GM23338 (cell line): ENCODE results near the gene ADAD2.

Source experiments
- CREB1 ChIP-seq: fragments of 250-450 bp; sonication (Bioruptor Pico); IDR thresholded peaks from 2 replicates; pipeline ENCODE4 v1.5.0; 2020; ENCODE audit warnings: low read depth, mild to moderate bottlenecking, moderate library complexity
- EZH2 ChIP-seq: fragments of 200-600 bp; sonication (generic); IDR thresholded peaks from one replicate; pipeline ENCODE4 v1.8.0; 2017; ENCODE audit warnings: antibody characterized with exemption, mild to moderate bottlenecking, low read depth; ENCODE audit not compliant: unreplicated experiment
- EZH2phosphoT487 ChIP-seq: fragments of 200-600 bp; sonication (generic); IDR thresholded peaks from one replicate; pipeline ENCODE4 v1.8.1; 2018; ENCODE audit warnings: antibody characterized with exemption; ENCODE audit not compliant: unreplicated experiment
- JUNB ChIP-seq: IDR thresholded peaks from one replicate; pipeline ENCODE4 v1.6.1; 2016; ENCODE audit warnings: antibody characterized with exemption; ENCODE audit not compliant: unreplicated experiment
- NANOG ChIP-seq: IDR thresholded peaks from 2 replicates; pipeline ENCODE4 v1.6.1; 2016; ENCODE audit warnings: antibody characterized with exemption, borderline replicate concordance
- POLR2AphosphoS5 ChIP-seq: IDR thresholded peaks from 2 replicates; pipeline ENCODE4 v1.6.1; 2016; ENCODE audit warnings: antibody characterized with exemption, low read depth
- STAT1 ChIP-seq: IDR thresholded peaks from one replicate; pipeline ENCODE4 v1.6.1; 2016; ENCODE audit warnings: antibody characterized with exemption; ENCODE audit not compliant: unreplicated experiment
- ZNF114 ChIP-seq: fragments of 250-450 bp; sonication (Bioruptor Pico); IDR thresholded peaks from 2 replicates; pipeline ENCODE4 v1.5.0; 2020; ENCODE audit warnings: mild to moderate bottlenecking, moderate library complexity
- ZNF331 ChIP-seq: fragments of 250-450 bp; sonication (Bioruptor Pico); IDR thresholded peaks from 2 replicates; pipeline ENCODE4 v1.5.0; 2020; ENCODE audit warnings: low read depth, mild to moderate bottlenecking, moderate library complexity
- TF ChIP-seq, protein P1 (sequence below), 2 experiments: fragments of 200-600 bp in 1 of 2; sonication (generic) in 1 of 2; conservative IDR thresholded peaks; 2 replicates each; pipeline versions ENCODE4 v1.5.1 to v1.6.1; 2016 to 2017; ENCODE audit warnings: antibody characterized with exemption in 2 of 2, low read depth in 2 of 2, mild to moderate bottlenecking in 2 of 2, moderate library complexity in 1 of 2
- TF ChIP-seq, protein P2 (sequence below): IDR thresholded peaks from one replicate; pipeline ENCODE4 v1.6.1; 2018; ENCODE audit warnings: antibody characterized with exemption; ENCODE audit not compliant: unreplicated experiment
- TF ChIP-seq, protein P3 (sequence below): fragments of 250-450 bp; sonication (Bioruptor Pico); IDR thresholded peaks from 2 replicates; pipeline ENCODE4 v1.5.0; 2020; ENCODE audit warnings: mild to moderate bottlenecking, moderate library complexity
- TF ChIP-seq, protein P4 (sequence below): IDR thresholded peaks from 2 replicates; pipeline ENCODE4 v1.6.1; 2016; ENCODE audit warnings: antibody characterized with exemption

DNA sequence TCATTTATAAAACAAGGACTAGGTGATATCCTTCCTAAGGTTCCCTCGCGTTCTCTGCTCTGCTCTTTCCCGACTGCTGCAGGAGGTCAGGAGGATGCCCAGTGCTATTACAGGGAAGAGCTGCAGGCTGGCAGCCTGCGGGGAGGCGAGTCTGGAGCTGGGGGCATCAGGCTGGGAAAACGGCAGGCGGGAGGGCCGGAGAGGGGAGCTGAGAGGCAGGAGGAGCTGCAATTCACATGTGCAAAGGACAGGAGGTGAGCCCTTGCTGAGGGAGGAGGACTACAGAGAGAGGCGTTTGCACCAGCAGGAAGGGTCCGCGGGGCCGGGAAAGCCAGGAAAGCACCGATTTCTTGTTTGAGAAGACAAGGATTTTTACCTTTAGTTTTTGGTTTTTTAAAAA, 8.1 kb downstream of the ADAD2 start:
- TF ChIP-seq, protein P1, sequence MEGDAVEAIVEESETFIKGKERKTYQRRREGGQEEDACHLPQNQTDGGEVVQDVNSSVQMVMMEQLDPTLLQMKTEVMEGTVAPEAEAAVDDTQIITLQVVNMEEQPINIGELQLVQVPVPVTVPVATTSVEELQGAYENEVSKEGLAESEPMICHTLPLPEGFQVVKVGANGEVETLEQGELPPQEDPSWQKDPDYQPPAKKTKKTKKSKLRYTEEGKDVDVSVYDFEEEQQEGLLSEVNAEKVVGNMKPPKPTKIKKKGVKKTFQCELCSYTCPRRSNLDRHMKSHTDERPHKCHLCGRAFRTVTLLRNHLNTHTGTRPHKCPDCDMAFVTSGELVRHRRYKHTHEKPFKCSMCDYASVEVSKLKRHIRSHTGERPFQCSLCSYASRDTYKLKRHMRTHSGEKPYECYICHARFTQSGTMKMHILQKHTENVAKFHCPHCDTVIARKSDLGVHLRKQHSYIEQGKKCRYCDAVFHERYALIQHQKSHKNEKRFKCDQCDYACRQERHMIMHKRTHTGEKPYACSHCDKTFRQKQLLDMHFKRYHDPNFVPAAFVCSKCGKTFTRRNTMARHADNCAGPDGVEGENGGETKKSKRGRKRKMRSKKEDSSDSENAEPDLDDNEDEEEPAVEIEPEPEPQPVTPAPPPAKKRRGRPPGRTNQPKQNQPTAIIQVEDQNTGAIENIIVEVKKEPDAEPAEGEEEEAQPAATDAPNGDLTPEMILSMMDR (conservative IDR thresholded peaks at IDR 0.05; ENCODE audit: low read depth in 2 of 2): no peak
- TF ChIP-seq EZH2: no peak
- TF ChIP-seq, protein P2, sequence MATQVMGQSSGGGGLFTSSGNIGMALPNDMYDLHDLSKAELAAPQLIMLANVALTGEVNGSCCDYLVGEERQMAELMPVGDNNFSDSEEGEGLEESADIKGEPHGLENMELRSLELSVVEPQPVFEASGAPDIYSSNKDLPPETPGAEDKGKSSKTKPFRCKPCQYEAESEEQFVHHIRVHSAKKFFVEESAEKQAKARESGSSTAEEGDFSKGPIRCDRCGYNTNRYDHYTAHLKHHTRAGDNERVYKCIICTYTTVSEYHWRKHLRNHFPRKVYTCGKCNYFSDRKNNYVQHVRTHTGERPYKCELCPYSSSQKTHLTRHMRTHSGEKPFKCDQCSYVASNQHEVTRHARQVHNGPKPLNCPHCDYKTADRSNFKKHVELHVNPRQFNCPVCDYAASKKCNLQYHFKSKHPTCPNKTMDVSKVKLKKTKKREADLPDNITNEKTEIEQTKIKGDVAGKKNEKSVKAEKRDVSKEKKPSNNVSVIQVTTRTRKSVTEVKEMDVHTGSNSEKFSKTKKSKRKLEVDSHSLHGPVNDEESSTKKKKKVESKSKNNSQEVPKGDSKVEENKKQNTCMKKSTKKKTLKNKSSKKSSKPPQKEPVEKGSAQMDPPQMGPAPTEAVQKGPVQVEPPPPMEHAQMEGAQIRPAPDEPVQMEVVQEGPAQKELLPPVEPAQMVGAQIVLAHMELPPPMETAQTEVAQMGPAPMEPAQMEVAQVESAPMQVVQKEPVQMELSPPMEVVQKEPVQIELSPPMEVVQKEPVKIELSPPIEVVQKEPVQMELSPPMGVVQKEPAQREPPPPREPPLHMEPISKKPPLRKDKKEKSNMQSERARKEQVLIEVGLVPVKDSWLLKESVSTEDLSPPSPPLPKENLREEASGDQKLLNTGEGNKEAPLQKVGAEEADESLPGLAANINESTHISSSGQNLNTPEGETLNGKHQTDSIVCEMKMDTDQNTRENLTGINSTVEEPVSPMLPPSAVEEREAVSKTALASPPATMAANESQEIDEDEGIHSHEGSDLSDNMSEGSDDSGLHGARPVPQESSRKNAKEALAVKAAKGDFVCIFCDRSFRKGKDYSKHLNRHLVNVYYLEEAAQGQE: no peak
- TF ChIP-seq POLR2AphosphoS5: no peak
- no peak for TF ChIP-seq CREB1
- no peak for TF ChIP-seq NANOG
- no peak for TF ChIP-seq EZH2phosphoT487
- TF ChIP-seq JUNB: no peak
- TF ChIP-seq ZNF114 (CRISPR knock-in tag): no peak
- TF ChIP-seq, protein P3, sequence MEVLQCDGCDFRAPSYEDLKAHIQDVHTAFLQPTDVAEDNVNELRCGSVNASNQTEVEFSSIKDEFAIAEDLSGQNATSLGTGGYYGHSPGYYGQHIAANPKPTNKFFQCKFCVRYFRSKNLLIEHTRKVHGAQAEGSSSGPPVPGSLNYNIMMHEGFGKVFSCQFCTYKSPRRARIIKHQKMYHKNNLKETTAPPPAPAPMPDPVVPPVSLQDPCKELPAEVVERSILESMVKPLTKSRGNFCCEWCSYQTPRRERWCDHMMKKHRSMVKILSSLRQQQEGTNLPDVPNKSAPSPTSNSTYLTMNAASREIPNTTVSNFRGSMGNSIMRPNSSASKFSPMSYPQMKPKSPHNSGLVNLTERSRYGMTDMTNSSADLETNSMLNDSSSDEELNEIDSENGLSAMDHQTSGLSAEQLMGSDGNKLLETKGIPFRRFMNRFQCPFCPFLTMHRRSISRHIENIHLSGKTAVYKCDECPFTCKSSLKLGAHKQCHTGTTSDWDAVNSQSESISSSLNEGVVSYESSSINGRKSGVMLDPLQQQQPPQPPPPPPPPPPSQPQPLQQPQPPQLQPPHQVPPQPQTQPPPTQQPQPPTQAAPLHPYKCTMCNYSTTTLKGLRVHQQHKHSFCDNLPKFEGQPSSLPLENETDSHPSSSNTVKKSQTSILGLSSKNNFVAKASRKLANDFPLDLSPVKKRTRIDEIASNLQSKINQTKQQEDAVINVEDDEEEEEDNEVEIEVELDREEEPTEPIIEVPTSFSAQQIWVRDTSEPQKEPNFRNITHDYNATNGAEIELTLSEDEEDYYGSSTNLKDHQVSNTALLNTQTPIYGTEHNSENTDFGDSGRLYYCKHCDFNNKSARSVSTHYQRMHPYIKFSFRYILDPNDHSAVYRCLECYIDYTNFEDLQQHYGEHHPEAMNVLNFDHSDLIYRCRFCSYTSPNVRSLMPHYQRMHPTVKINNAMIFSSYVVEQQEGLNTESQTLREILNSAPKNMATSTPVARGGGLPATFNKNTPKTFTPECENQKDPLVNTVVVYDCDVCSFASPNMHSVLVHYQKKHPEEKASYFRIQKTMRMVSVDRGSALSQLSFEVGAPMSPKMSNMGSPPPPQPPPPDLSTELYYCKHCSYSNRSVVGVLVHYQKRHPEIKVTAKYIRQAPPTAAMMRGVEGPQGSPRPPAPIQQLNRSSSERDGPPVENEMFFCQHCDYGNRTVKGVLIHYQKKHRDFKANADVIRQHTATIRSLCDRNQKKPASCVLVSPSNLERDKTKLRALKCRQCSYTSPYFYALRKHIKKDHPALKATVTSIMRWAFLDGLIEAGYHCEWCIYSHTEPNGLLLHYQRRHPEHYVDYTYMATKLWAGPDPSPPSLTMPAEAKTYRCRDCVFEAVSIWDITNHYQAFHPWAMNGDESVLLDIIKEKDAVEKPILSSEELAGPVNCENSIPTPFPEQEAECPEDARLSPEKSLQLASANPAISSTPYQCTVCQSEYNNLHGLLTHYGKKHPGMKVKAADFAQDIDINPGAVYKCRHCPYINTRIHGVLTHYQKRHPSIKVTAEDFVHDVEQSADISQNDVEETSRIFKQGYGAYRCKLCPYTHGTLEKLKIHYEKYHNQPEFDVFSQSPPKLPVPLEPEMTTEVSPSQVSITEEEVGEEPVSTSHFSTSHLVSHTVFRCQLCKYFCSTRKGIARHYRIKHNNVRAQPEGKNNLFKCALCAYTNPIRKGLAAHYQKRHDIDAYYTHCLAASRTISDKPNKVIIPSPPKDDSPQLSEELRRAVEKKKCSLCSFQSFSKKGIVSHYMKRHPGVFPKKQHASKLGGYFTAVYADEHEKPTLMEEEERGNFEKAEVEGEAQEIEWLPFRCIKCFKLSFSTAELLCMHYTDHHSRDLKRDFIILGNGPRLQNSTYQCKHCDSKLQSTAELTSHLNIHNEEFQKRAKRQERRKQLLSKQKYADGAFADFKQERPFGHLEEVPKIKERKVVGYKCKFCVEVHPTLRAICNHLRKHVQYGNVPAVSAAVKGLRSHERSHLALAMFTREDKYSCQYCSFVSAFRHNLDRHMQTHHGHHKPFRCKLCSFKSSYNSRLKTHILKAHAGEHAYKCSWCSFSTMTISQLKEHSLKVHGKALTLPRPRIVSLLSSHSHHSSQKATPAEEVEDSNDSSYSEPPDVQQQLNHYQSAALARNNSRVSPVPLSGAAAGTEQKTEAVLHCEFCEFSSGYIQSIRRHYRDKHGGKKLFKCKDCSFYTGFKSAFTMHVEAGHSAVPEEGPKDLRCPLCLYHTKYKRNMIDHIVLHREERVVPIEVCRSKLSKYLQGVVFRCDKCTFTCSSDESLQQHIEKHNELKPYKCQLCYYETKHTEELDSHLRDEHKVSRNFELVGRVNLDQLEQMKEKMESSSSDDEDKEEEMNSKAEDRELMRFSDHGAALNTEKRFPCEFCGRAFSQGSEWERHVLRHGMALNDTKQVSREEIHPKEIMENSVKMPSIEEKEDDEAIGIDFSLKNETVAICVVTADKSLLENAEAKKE (CRISPR knock-in tag): no peak
- no peak for TF ChIP-seq ZNF331
- no peak for TF ChIP-seq STAT1
- TF ChIP-seq, protein P4, sequence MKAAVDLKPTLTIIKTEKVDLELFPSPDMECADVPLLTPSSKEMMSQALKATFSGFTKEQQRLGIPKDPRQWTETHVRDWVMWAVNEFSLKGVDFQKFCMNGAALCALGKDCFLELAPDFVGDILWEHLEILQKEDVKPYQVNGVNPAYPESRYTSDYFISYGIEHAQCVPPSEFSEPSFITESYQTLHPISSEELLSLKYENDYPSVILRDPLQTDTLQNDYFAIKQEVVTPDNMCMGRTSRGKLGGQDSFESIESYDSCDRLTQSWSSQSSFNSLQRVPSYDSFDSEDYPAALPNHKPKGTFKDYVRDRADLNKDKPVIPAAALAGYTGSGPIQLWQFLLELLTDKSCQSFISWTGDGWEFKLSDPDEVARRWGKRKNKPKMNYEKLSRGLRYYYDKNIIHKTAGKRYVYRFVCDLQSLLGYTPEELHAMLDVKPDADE: no peak
